ENCODE results near the gene TSC22D2.

- no peak for TF ChIP-seq POLR2A (IDR thresholded peaks at IDR 0.05; ENCODE audit: extremely low read depth, insufficient read length)
- no peak for TF ChIP-seq CTCF (IDR thresholded peaks at IDR 0.05; ENCODE audit: low read depth, low read length)
Observed at GRCh38 chr3:150411976-150412375, 3.9 kb downstream of the TSC22D2 start.

Data from NB4 (cell line).